ENCODE data around the gene TBCE. TPM values are rescaled to one million over a fixed set of nuclear protein-coding genes. Genes with fewer than 3 reads are reported as not detected.

The TBCE gene
- total and polyA plus RNA-seq, 9 of the 15 experiments (the other 6 are each of a cell fraction or from before 2014, with no cell fraction given), result 52.6 to 92.1 (median 82.1) TPM

DNA sequence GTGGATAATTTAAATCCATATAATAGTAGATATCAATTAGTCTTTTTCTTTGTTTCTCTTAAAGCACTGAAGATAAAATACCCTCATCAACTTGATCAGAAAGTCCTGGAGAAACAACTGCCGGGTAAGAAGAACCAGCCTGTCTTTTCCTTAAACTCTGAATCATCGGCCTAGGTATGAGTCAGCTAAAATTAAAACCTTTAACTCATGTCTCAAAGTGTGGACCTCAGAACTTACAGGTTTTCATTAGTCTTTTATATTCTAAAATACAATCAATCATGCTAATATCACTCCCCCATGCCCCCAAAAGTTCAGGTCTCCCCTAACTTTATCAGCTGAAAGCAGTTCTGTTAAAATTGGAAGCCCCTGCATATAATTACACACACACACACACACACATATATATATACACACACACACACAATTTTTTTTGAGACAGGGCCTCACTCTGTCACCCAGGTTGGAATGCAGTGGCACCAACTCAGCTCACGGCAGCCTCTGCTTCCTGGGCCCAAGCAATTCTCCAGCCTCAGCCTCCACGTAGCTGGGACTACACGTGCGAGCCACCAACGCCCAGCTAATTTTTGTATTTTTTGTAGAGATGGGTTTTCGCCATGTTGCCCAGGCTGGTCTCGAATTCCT is 75.7 kb downstream of the TBCE start (continued):
- TF ChIP-seq RAD21 (CRISPR knock-in tag; conservative IDR thresholded peaks at IDR 0.05 in 1 of 2, IDR thresholded peaks at IDR 0.05 in 1 of 2) (no peak), ETV6 (IDR thresholded peaks at IDR 0.05; ENCODE audit: borderline replicate concordance in 1 of 2, low read depth in 2 of 2, low read length in 1 of 2) (no peak), ETV6 (CRISPR knock-in tag; IDR thresholded peaks at IDR 0.05; ENCODE audit: borderline replicate concordance) (no peak), ZNF224 (CRISPR knock-in tag; IDR thresholded peaks at IDR 0.05) (no peak), FIP1L1 (IDR thresholded peaks at IDR 0.05; ENCODE audit: low read depth, low read length, poor library complexity, severe bottlenecking) (no peak), E2F1 (CRISPR knock-in tag; IDR thresholded peaks at IDR 0.05) (no peak), CGGBP1 (CRISPR knock-in tag; IDR thresholded peaks at IDR 0.05) (no peak), DIDO1 (tag; IDR thresholded peaks at IDR 0.05; ENCODE audit: low read depth) (no peak), ZNF12 (CRISPR knock-in tag; IDR thresholded peaks at IDR 0.05) (no peak), ZNF184 (CRISPR knock-in tag; IDR thresholded peaks at IDR 0.05) (no peak), PREB (CRISPR knock-in tag; IDR thresholded peaks at IDR 0.05) (no peak), ID3 (CRISPR knock-in tag; IDR thresholded peaks at IDR 0.05) (no peak), ID3 (tag; IDR thresholded peaks at IDR 0.05) (no peak), ZNF354B (CRISPR knock-in tag; IDR thresholded peaks at IDR 0.05) (no peak), ZNF408 (CRISPR knock-in tag; IDR thresholded peaks at IDR 0.05; ENCODE audit: low read depth) (no peak), ETS2 (tag; IDR thresholded peaks at IDR 0.05; ENCODE audit: borderline replicate concordance, poor library complexity, severe bottlenecking) (no peak), NFRKB (IDR thresholded peaks at IDR 0.05; ENCODE audit: low read depth) (peak; percentile 54; the same call in 1 of the 2 replicates), MAFF (IDR thresholded peaks at IDR 0.05; ENCODE audit: low read length) (peak; percentile 95)
- TF ChIP-seq, protein P1, sequence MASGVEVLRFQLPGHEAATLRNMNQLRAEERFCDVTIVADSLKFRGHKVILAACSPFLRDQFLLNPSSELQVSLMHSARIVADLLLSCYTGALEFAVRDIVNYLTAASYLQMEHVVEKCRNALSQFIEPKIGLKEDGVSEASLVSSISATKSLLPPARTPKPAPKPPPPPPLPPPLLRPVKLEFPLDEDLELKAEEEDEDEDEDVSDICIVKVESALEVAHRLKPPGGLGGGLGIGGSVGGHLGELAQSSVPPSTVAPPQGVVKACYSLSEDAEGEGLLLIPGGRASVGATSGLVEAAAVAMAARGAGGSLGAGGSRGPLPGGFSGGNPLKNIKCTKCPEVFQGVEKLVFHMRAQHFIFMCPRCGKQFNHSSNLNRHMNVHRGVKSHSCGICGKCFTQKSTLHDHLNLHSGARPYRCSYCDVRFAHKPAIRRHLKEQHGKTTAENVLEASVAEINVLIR (CRISPR knock-in tag; IDR thresholded peaks at IDR 0.05), result no peak
- TF ChIP-seq, protein P2, sequence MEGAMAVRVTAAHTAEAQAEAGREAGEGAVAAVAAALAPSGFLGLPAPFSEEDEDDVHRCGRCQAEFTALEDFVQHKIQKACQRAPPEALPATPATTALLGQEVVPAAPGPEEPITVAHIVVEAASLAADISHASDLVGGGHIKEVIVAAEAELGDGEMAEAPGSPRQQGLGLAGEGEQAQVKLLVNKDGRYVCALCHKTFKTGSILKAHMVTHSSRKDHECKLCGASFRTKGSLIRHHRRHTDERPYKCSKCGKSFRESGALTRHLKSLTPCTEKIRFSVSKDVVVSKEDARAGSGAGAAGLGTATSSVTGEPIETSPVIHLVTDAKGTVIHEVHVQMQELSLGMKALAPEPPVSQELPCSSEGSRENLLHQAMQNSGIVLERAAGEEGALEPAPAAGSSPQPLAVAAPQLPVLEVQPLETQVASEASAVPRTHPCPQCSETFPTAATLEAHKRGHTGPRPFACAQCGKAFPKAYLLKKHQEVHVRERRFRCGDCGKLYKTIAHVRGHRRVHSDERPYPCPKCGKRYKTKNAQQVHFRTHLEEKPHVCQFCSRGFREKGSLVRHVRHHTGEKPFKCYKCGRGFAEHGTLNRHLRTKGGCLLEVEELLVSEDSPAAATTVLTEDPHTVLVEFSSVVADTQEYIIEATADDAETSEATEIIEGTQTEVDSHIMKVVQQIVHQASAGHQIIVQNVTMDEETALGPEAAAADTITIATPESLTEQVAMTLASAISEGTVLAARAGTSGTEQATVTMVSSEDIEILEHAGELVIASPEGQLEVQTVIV (CRISPR knock-in tag; IDR thresholded peaks at IDR 0.05; ENCODE audit: borderline replicate concordance), result no peak
